ENCODE measurements around the gene TDRD1.

Gene TDRD1

DNA sequence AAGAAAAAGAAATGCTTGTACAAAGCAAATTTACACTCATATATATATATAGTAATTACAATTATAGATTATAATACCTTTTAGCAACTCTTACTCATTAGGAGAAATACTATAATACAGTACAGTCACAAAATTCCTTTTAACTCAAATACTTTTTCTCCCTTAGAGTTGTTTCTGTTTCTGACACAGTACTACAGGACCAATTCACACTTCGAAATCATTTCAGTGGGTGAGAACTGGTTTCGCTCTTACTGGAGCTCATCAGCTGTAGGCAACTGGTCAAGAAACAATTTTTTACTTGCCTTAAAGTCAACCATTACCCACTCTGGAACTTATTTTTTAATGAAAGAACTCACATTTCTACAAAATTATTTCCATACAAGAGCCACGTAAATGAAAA lies 11.2 kb upstream of the TDRD1 start:
- H3K27ac ChIP-seq: peak overlapping the region; percentile 92
- TF ChIP-seq, protein P1, sequence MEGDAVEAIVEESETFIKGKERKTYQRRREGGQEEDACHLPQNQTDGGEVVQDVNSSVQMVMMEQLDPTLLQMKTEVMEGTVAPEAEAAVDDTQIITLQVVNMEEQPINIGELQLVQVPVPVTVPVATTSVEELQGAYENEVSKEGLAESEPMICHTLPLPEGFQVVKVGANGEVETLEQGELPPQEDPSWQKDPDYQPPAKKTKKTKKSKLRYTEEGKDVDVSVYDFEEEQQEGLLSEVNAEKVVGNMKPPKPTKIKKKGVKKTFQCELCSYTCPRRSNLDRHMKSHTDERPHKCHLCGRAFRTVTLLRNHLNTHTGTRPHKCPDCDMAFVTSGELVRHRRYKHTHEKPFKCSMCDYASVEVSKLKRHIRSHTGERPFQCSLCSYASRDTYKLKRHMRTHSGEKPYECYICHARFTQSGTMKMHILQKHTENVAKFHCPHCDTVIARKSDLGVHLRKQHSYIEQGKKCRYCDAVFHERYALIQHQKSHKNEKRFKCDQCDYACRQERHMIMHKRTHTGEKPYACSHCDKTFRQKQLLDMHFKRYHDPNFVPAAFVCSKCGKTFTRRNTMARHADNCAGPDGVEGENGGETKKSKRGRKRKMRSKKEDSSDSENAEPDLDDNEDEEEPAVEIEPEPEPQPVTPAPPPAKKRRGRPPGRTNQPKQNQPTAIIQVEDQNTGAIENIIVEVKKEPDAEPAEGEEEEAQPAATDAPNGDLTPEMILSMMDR (conservative IDR thresholded peaks at IDR 0.05): no peak

- peak overlapping the region; percentile 92; the same call in 1 of the 2 replicates for H3K27ac ChIP-seq
- TF ChIP-seq, protein P1 (conservative IDR thresholded peaks at IDR 0.05): no peak
Measured at GRCh38 chr10:114168450-114169009, 10.6 kb upstream of the TDRD1 start.

DNA sequence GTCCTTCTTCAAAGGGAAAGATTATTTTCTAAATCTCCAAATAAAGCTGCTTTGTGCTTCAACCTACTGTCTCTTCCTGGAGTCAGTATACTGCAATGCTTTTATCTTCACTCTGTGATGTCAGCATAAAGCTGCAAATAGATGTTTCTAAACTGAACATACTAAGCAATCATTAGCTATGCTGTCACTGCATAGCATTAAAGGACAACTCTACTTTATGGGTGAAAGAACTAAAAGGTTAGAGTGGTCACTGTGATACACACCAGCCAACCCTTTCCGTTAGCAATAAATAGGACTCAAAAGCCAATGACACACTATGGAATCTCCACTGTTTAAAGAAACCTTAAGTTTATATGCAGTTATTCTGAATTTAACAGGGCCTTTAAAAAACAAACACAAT lies 6.9 kb upstream of the TDRD1 start:
- TF ChIP-seq, protein P1 (conservative IDR thresholded peaks at IDR 0.05): no peak
- peak overlapping the region; percentile 85 for H3K27ac ChIP-seq

DNA sequence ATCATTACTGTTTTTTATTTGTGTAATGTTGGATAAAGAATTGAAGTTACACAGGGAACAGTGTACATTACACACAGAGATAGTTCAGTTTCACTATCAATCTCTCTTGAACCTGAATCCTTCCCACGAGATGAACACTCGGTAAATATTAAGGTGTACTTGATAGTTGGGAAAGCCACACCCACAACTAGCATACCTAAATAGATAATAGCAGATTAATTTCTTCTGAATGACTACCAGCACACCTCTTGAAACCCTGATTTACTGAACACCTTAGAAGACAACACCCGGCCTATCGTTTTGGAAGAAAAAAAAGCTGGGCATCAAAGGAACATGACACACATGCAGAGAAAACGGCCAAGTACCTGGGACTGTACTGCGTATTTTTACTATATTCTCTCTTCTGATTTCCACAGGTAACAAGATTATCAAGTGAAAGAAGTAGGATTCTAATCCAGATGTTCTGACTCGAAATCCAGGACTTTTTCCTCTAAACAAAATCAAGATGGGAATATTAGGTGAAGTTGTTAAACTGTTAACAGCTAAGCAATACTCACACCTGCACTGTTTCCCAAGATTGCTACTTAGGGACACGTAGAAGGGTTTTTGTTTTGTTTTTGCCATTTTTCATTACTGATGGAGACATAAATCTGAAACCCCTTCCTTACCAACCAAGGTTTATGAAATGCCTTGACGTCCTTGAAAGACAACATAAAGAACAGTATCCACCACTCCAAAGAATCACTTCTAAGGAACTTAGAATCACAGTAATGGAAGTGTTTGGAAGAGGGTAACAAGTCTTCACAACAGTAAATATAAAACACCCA lies 6.2 kb upstream of the TDRD1 start:
- TF ChIP-seq, protein P1 (conservative IDR thresholded peaks at IDR 0.05): no peak
- H3K27ac ChIP-seq: peak overlapping the region; percentile 85

GRCh38 chr10:114173603-114173920 lies 5.6 kb upstream of the TDRD1 start:
- peak overlapping the region; percentile 85 for H3K27ac ChIP-seq
- TF ChIP-seq, protein P1 (conservative IDR thresholded peaks at IDR 0.05): no peak

DNA sequence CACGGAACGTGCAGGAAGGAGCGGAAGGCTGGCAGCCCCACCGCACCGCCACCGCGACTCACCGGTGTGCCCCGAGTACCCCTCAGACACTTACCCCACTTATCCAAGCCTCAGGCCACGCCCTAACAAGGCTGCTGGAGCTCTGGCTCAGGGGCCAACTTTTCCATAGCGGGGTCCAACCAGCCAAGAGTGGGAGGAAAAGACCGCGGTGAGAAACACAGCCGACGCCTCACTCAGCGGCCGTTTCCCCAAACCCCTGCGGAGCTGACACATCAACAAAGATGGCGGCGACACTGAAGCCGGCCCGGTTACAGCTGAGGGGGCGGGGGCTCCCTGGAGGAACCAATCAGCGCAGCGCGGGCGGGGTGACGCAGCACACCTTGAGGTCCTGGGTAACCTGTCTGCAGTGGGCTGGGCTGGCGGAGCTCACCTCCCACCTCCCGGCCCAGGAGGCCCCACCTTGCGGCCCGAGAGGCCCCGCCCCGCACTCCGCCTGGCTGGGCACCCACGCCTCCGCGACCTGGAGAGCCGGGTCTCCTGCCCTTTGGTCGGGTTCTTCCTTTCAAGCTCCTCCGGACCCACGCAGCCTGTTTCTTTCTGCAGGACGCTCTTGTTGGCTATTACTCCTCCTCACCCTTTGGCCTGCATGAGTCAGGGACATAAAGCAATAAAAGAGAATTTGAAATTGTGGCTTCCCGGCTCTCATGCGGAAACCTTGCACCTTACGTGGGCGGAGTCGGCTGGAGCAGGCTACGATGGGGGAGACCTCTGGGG lies 5.0 kb upstream of the TDRD1 start, which contains the start of gene CCDC186:
CCDC186 (minus strand) TSS at position 283 of the 774 bp plus-strand sequence. CDS start 10,935 bp downstream, outside the sequence.
- TF ChIP-seq, protein P1 (conservative IDR thresholded peaks at IDR 0.05): no peak
- H3K27ac ChIP-seq: peak within 1 kb of the TSS; percentile 85

DNA sequence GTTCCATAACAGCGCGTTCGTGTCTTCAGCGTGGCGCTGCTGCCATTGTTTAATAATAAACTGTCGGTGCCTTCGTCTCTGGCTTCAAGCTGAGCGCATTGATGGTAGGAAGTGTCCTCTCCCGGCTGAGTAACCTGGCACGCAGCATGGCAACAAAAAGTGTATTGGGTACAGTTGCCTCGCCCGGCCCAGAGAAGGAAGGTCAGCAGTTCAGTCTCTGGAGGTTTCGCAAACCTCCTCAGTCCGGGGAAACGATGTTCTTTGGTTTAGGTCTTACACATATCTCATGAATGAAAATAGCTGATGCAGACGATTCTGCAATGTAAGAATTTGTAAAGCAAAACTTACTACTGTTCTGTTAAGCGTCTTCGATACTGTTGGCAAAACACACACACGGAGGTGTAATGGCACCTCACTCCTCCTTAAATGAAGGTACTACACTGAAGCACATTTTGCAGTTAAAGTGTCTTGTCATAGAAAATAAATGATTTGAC lies 4.4 kb upstream of the TDRD1 start:
- H3K27ac ChIP-seq: peak overlapping the region; percentile 85
- TF ChIP-seq, protein P1 (conservative IDR thresholded peaks at IDR 0.05): no peak
